Activated T-cell treated with anti-CD3 and anti-CD28 coated beads, Interleukin-2, amount 50 U/mL, for 72 hours (primary cell): Measurements from ENCODE around the gene PTPRM. TPM values are rescaled to one million over a fixed set of nuclear protein-coding genes. Genes with fewer than 3 reads are reported as not detected.

Experiments
- ATAC-seq, 2 donors: fragments of 150-1000 bp; cut with Tn5 transposase; replicated peaks in 1 of 2; 2 replicates each; pipeline ENCODE4 v1.10.0; 2021; ENCODE audit warnings: moderate library complexity in 2 of 2, mild to moderate bottlenecking in 1 of 2
- DNase-seq, 2 donors: peaks; one replicate each; pipeline ENCODE4 v3.0.0; 2021 to 2022; ENCODE audit warnings: mixed read lengths in 1 of 2
- H3K27ac Mint-ChIP-seq: one replicate; pipeline ENCODE4 v1.8.0; 2022; ENCODE audit warnings: mild to moderate bottlenecking, moderate library complexity, mixed read lengths
- H3K27me3 Mint-ChIP-seq: one replicate; pipeline ENCODE4 v1.8.0; 2022; ENCODE audit warnings: low read depth, mixed read lengths
- H3K36me3 Mint-ChIP-seq, 2 donors: one replicate each; pipeline ENCODE4 v1.8.0; 2022; ENCODE audit warnings: mixed read lengths in 2 of 2, mild to moderate bottlenecking in 1 of 2; ENCODE audit not compliant: insufficient read depth in 2 of 2
- H3K4me1 Mint-ChIP-seq: one replicate; pipeline ENCODE4 v1.8.0; 2022; ENCODE audit warnings: low read depth, mixed read lengths
- H3K4me3 Mint-ChIP-seq, 2 donors: one replicate each; pipeline ENCODE4 v1.8.0; 2022; ENCODE audit warnings: mild to moderate bottlenecking in 2 of 2, mixed read lengths in 2 of 2, moderate library complexity in 2 of 2
- H3K9me3 Mint-ChIP-seq, 2 donors: one replicate each; pipeline ENCODE4 v1.8.0; 2022; ENCODE audit warnings: mixed read lengths in 2 of 2
- total RNA-seq, 2 donors: library from RNA; stranded (reverse); gene quantifications; one replicate each; pipeline ENCODE4 v1.2.3, GENCODE V29; 2022

PTPRM gene
- total RNA-seq, 2 donors from 2014 or later = 6.3 to 21.3 TPM

GRCh38 chr18:7743256-7743655, 176.1 kb downstream of the PTPRM start:
- Mint-ChIP-seq H3K9me3 (peaks cover 6 to 11% of the 10 kb centered on the region in 2 donors), H3K4me3 (no peak overlapping the region), H3K36me3 (peaks cover 2 to 4% of the 10 kb centered on the region in 2 donors), H3K27ac (no peak overlapping the region), H3K4me1 (no peaks in the 10 kb centered on the region), H3K27me3 (no peaks in the 10 kb centered on the region)
- no peak for ATAC-seq
- no peak for DNase-seq

GRCh38 chr18:7746106-7746505, 179.0 kb downstream of the PTPRM start:
- Mint-ChIP-seq H3K36me3 (peaks cover 2 to 4% of the 10 kb centered on the region in 2 donors), H3K9me3 (peaks cover 7 to 10% of the 10 kb centered on the region in 2 donors), H3K4me1 (no peaks in the 10 kb centered on the region), H3K27me3 (no peaks in the 10 kb centered on the region), H3K4me3 (no peak overlapping the region), H3K27ac (no peak overlapping the region)
- no peak for ATAC-seq
- DNase-seq = no peak

GRCh38 chr18:7748251-7749007, 181.3 kb downstream of the PTPRM start:
- Mint-ChIP-seq H3K27ac (no peak overlapping the region), H3K4me3 (no peak overlapping the region), H3K4me1 (no peaks in the 10 kb centered on the region), H3K27me3 (no peaks in the 10 kb centered on the region), H3K36me3 (peaks cover 2 to 4% of the 10 kb centered on the region in 2 donors), H3K9me3 (peaks cover 9 to 10% of the 10 kb centered on the region in 2 donors)
- DNase-seq = no peak
- no peak for ATAC-seq

- Mint-ChIP-seq H3K36me3 (peaks cover 2 to 4% of the 10 kb centered on the region in 2 donors), H3K27me3 (no peaks in the 10 kb centered on the region), H3K27ac (no peak overlapping the region), H3K9me3 (peaks cover 9 to 10% of the 10 kb centered on the region in 2 donors), H3K4me3 (no peak overlapping the region), H3K4me1 (no peaks in the 10 kb centered on the region)
- DNase-seq (no peak), ATAC-seq (no peak)
These were observed 181.9 kb downstream of the PTPRM start for GRCh38 chr18:7749008-7749405.

- Mint-ChIP-seq H3K4me3 (no peak overlapping the region), H3K36me3 (peaks cover 2 to 4% of the 10 kb centered on the region in 2 donors), H3K27me3 (no peaks in the 10 kb centered on the region), H3K27ac (no peak overlapping the region), H3K9me3 (peaks cover 9 to 10% of the 10 kb centered on the region in 2 donors), H3K4me1 (no peaks in the 10 kb centered on the region)
- ATAC-seq = no peak
- DNase-seq = no peak
These were observed 182.4 kb downstream of the PTPRM start for GRCh38 chr18:7749510-7749981.

- Mint-ChIP-seq H3K9me3 (peaks cover 9 to 10% of the 10 kb centered on the region in 2 donors), H3K4me3 (no peak overlapping the region), H3K36me3 (peaks cover 2 to 4% of the 10 kb centered on the region in 2 donors), H3K27me3 (no peaks in the 10 kb centered on the region), H3K27ac (no peak overlapping the region), H3K4me1 (no peaks in the 10 kb centered on the region)
- no peak for ATAC-seq
- DNase-seq = no peak
These were observed 183.1 kb downstream of the PTPRM start for GRCh38 chr18:7750095-7750663.

GRCh38 chr18:7750966-7751365, 183.8 kb downstream of the PTPRM start:
- ATAC-seq = no peak
- H3K4me3 Mint-ChIP-seq = no peak overlapping the region
- peaks cover 3 to 4% of the 10 kb centered on the region in 2 donors for H3K9me3 Mint-ChIP-seq
- H3K36me3 Mint-ChIP-seq = no peaks in the 10 kb centered on the region
- no peaks in the 10 kb centered on the region for H3K27me3 Mint-ChIP-seq
- DNase-seq = no peak
- no peak overlapping the region for H3K27ac Mint-ChIP-seq
- H3K4me1 Mint-ChIP-seq = no peaks in the 10 kb centered on the region

GRCh38 chr18:7754258-7754657, 187.1 kb downstream of the PTPRM start:
- H3K27ac Mint-ChIP-seq = no peak overlapping the region
- H3K36me3 Mint-ChIP-seq = no peaks in the 10 kb centered on the region
- ATAC-seq = no peak
- no peak overlapping the region for H3K4me3 Mint-ChIP-seq
- H3K27me3 Mint-ChIP-seq = no peaks in the 10 kb centered on the region
- peaks cover 3 to 4% of the 10 kb centered on the region in 2 donors for H3K9me3 Mint-ChIP-seq
- H3K4me1 Mint-ChIP-seq = no peaks in the 10 kb centered on the region
- DNase-seq = no peak

GRCh38 chr18:7754725-7755181, 187.6 kb downstream of the PTPRM start:
- Mint-ChIP-seq H3K4me1 (no peaks in the 10 kb centered on the region), H3K27ac (no peak overlapping the region), H3K36me3 (no peaks in the 10 kb centered on the region), H3K27me3 (no peaks in the 10 kb centered on the region), H3K4me3 (no peak overlapping the region), H3K9me3 (peaks cover 3 to 4% of the 10 kb centered on the region in 2 donors)
- DNase-seq (no peak), ATAC-seq (no peak)

GRCh38 chr18:7755753-7756475, 188.8 kb downstream of the PTPRM start:
- no peaks in the 10 kb centered on the region for H3K4me1 Mint-ChIP-seq
- no peak overlapping the region for H3K27ac Mint-ChIP-seq
- ATAC-seq (no peak), DNase-seq (no peak)
- no peaks in the 10 kb centered on the region for H3K27me3 Mint-ChIP-seq
- H3K9me3 Mint-ChIP-seq = peaks cover 3 to 4% of the 10 kb centered on the region in 2 donors
- no peaks in the 10 kb centered on the region for H3K36me3 Mint-ChIP-seq
- no peak overlapping the region for H3K4me3 Mint-ChIP-seq

GRCh38 chr18:7757175-7757574, 190.1 kb downstream of the PTPRM start:
- no peaks in the 10 kb centered on the region for H3K27me3 Mint-ChIP-seq
- H3K4me1 Mint-ChIP-seq = no peaks in the 10 kb centered on the region
- no peak overlapping the region for H3K27ac Mint-ChIP-seq
- ATAC-seq = no peak
- no peak for DNase-seq
- H3K9me3 Mint-ChIP-seq = peaks cover 0 to 4% of the 10 kb centered on the region in 2 donors
- no peaks in the 10 kb centered on the region for H3K36me3 Mint-ChIP-seq
- H3K4me3 Mint-ChIP-seq = no peak overlapping the region

GRCh38 chr18:7758764-7759163, 191.6 kb downstream of the PTPRM start:
- Mint-ChIP-seq H3K27me3 (no peaks in the 10 kb centered on the region), H3K36me3 (no peaks in the 10 kb centered on the region), H3K27ac (no peak overlapping the region), H3K4me3 (no peak overlapping the region), H3K9me3 (peaks cover 0 to 4% of the 10 kb centered on the region in 2 donors), H3K4me1 (no peaks in the 10 kb centered on the region)
- ATAC-seq (no peak), DNase-seq (no peak)
